K562 (cell line): ENCODE data around the gene TGFA.

Experiments
- ETV6 ChIP-seq, 3 experiments: fragments of 150-350 bp in 1 of 3; sonication (generic) in 1 of 3; formaldehyde crosslinking in 1 of 3; IDR thresholded peaks; 2 replicates each; pipeline versions ENCODE4 v1.6.1 to v1.8.0; 2014 to 2022; ENCODE audit warnings: borderline replicate concordance in 2 of 3, low read depth in 2 of 3, antibody characterized with exemption in 1 of 3, low read length in 1 of 3, mild to moderate bottlenecking in 1 of 3, missing genetic modification reagents in 1 of 3
- KDM1A ChIP-seq, 2 experiments: fragments of 450-650 bp; IDR thresholded peaks; 2 replicates each; pipeline ENCODE4 v1.6.1; 2016; ENCODE audit warnings: mild to moderate bottlenecking in 2 of 2
- TARDBP ChIP-seq: fragments of 450-650 bp; IDR thresholded peaks from 2 replicates; pipeline ENCODE4 v1.6.1; 2016
- YY1 ChIP-seq, 3 experiments: IDR thresholded peaks; 2 replicates each; pipeline ENCODE4 v1.6.1; 2011; ENCODE audit warnings: low read length in 2 of 3, mild to moderate bottlenecking in 2 of 3, moderate library complexity in 2 of 3, borderline replicate concordance in 1 of 3, control low read depth in 1 of 3, low read depth in 1 of 3; ENCODE audit not compliant: insufficient read depth in 3 of 3, insufficient replicate concordance in 2 of 3, control insufficient read depth in 1 of 3, insufficient read length in 1 of 3; ENCODE audit errors: extremely low read depth in 1 of 3
- ZNF184 ChIP-seq: sonication (generic); formaldehyde crosslinking; IDR thresholded peaks from 2 replicates; pipeline ENCODE4 v1.5.0; 2020; ENCODE audit warnings: missing genetic modification reagents
- ZNF274 ChIP-seq: IDR thresholded peaks from 2 replicates; pipeline ENCODE4 v1.6.1; 2011; ENCODE audit warnings: low read depth, mild to moderate bottlenecking, low read length, moderate library complexity, borderline replicate concordance
- ZNF589 ChIP-seq: fragments of 200-800 bp; sonication (Bioruptor generic); IDR thresholded peaks from 2 replicates; pipeline ENCODE4 v1.6.1; 2016; ENCODE audit warnings: low read depth, missing genetic modification characterization, missing compliant biosample characterization
- TF ChIP-seq, protein P1 (sequence below), 3 experiments: IDR thresholded peaks in 2 of 3; conservative IDR thresholded peaks in 1 of 3; 2 replicates each; pipeline ENCODE4 v1.5.1; 2011 to 2012; ENCODE audit warnings: low read length in 3 of 3, mild to moderate bottlenecking in 3 of 3, control low read depth in 2 of 3, improper control_type of control experiment in 1 of 3, inconsistent platforms in 1 of 3, low read depth in 1 of 3, mixed read lengths in 1 of 3, moderate library complexity in 1 of 3; ENCODE audit not compliant: insufficient read depth in 2 of 3
- TF ChIP-seq, protein P2 (sequence below): IDR thresholded peaks from 3 replicates; pipeline ENCODE4 v1.6.1; 2011; ENCODE audit warnings: borderline replicate concordance, mild to moderate bottlenecking, moderate library complexity; ENCODE audit not compliant: insufficient read length; ENCODE audit errors: extremely low read depth
- TF ChIP-seq, protein P3 (sequence below): fragments of 450-650 bp; IDR thresholded peaks from 2 replicates; pipeline ENCODE4 v1.6.1; 2016; ENCODE audit warnings: low read depth
- TF ChIP-seq, protein P4 (sequence below): fragments of 450-650 bp; IDR thresholded peaks from 2 replicates; pipeline ENCODE4 v1.6.1; 2016
- TF ChIP-seq, protein P5 (sequence below): sonication (generic); formaldehyde crosslinking; IDR thresholded peaks from 2 replicates; pipeline ENCODE4 v1.9.0; 2022; ENCODE audit warnings: mild to moderate bottlenecking, missing genetic modification reagents
- TF ChIP-seq, protein P6 (sequence below): fragments of 250-450 bp; sonication (Bioruptor Pico); IDR thresholded peaks from 2 replicates; pipeline ENCODE4 v1.8.0; 2021; ENCODE audit warnings: borderline replicate concordance, mild to moderate bottlenecking, moderate library complexity; ENCODE audit not compliant: poor library complexity, severe bottlenecking

- TF ChIP-seq, protein P1, sequence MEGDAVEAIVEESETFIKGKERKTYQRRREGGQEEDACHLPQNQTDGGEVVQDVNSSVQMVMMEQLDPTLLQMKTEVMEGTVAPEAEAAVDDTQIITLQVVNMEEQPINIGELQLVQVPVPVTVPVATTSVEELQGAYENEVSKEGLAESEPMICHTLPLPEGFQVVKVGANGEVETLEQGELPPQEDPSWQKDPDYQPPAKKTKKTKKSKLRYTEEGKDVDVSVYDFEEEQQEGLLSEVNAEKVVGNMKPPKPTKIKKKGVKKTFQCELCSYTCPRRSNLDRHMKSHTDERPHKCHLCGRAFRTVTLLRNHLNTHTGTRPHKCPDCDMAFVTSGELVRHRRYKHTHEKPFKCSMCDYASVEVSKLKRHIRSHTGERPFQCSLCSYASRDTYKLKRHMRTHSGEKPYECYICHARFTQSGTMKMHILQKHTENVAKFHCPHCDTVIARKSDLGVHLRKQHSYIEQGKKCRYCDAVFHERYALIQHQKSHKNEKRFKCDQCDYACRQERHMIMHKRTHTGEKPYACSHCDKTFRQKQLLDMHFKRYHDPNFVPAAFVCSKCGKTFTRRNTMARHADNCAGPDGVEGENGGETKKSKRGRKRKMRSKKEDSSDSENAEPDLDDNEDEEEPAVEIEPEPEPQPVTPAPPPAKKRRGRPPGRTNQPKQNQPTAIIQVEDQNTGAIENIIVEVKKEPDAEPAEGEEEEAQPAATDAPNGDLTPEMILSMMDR (IDR thresholded peaks at IDR 0.05 in 2 of 3, conservative IDR thresholded peaks at IDR 0.05 in 1 of 3; ENCODE audit: insufficient read depth in 2 of 3, low read depth in 1 of 3, low read length in 3 of 3), result no peak
- TF ChIP-seq ZNF274 (no peak), YY1 (IDR thresholded peaks at IDR 0.05; ENCODE audit: borderline replicate concordance in 1 of 3, control insufficient read depth in 1 of 3, extremely low read depth in 1 of 3, insufficient read depth in 3 of 3, insufficient read length in 1 of 3, insufficient replicate concordance in 2 of 3, low read depth in 1 of 3, low read length in 2 of 3) (no peak), ZNF184 (CRISPR knock-in tag) (no peak), ZNF589 (no peak), ETV6 (IDR thresholded peaks at IDR 0.05; ENCODE audit: borderline replicate concordance in 1 of 2, low read depth in 2 of 2, low read length in 1 of 2) (no peak), ETV6 (CRISPR knock-in tag; IDR thresholded peaks at IDR 0.05; ENCODE audit: borderline replicate concordance) (no peak), TARDBP (no peak), KDM1A (IDR thresholded peaks at IDR 0.05) (no peak)
- TF ChIP-seq, protein P2, sequence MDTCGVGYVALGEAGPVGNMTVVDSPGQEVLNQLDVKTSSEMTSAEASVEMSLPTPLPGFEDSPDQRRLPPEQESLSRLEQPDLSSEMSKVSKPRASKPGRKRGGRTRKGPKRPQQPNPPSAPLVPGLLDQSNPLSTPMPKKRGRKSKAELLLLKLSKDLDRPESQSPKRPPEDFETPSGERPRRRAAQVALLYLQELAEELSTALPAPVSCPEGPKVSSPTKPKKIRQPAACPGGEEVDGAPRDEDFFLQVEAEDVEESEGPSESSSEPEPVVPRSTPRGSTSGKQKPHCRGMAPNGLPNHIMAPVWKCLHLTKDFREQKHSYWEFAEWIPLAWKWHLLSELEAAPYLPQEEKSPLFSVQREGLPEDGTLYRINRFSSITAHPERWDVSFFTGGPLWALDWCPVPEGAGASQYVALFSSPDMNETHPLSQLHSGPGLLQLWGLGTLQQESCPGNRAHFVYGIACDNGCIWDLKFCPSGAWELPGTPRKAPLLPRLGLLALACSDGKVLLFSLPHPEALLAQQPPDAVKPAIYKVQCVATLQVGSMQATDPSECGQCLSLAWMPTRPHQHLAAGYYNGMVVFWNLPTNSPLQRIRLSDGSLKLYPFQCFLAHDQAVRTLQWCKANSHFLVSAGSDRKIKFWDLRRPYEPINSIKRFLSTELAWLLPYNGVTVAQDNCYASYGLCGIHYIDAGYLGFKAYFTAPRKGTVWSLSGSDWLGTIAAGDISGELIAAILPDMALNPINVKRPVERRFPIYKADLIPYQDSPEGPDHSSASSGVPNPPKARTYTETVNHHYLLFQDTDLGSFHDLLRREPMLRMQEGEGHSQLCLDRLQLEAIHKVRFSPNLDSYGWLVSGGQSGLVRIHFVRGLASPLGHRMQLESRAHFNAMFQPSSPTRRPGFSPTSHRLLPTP, result no peak
- TF ChIP-seq, protein P3, sequence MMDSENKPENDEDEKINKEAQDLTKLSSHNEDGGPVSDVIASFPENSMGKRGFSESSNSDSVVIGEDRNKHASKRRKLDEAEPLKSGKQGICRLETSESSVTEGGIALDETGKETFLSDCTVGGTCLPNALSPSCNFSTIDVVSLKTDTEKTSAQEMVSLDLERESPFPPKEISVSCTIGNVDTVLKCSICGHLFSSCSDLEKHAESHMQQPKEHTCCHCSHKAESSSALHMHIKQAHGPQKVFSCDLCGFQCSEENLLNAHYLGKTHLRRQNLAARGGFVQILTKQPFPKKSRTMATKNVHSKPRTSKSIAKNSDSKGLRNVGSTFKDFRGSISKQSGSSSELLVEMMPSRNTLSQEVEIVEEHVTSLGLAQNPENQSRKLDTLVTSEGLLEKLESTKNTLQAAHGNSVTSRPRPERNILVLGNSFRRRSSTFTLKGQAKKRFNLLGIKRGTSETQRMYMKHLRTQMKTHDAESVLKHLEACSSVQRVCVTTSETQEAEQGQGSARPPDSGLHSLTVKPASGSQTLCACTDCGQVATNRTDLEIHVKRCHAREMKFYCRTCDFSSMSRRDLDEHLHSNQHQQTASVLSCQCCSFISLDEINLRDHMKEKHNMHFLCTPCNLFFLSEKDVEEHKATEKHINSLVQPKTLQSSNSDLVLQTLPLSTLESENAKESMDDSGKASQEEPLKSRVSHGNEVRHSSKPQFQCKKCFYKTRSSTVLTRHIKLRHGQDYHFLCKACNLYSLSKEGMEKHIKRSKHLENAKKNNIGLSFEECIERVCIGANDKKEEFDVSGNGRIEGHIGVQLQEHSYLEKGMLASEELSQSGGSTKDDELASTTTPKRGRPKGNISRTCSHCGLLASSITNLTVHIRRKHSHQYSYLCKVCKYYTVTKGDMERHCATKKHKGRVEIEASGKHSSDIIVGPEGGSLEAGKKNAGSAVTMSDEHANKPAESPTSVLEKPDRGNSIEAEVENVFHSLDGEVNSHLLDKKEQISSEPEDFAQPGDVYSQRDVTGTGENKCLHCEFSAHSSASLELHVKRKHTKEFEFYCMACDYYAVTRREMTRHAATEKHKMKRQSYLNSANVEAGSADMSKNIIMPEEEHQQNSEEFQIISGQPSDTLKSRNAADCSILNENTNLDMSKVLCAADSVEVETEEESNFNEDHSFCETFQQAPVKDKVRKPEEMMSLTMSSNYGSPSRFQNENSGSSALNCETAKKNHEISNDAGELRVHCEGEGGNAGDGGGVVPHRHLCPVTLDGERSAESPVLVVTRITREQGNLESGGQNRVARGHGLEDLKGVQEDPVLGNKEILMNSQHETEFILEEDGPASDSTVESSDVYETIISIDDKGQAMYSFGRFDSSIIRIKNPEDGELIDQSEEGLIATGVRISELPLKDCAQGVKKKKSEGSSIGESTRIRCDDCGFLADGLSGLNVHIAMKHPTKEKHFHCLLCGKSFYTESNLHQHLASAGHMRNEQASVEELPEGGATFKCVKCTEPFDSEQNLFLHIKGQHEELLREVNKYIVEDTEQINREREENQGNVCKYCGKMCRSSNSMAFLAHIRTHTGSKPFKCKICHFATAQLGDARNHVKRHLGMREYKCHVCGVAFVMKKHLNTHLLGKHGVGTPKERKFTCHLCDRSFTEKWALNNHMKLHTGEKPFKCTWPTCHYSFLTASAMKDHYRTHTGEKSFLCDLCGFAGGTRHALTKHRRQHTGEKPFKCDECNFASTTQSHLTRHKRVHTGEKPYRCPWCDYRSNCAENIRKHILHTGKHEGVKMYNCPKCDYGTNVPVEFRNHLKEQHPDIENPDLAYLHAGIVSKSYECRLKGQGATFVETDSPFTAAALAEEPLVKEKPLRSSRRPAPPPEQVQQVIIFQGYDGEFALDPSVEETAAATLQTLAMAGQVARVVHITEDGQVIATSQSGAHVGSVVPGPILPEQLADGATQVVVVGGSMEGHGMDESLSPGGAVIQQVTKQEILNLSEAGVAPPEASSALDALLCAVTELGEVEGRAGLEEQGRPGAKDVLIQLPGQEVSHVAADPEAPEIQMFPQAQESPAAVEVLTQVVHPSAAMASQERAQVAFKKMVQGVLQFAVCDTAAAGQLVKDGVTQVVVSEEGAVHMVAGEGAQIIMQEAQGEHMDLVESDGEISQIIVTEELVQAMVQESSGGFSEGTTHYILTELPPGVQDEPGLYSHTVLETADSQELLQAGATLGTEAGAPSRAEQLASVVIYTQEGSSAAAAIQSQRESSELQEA, result no peak
- TF ChIP-seq, protein P4, sequence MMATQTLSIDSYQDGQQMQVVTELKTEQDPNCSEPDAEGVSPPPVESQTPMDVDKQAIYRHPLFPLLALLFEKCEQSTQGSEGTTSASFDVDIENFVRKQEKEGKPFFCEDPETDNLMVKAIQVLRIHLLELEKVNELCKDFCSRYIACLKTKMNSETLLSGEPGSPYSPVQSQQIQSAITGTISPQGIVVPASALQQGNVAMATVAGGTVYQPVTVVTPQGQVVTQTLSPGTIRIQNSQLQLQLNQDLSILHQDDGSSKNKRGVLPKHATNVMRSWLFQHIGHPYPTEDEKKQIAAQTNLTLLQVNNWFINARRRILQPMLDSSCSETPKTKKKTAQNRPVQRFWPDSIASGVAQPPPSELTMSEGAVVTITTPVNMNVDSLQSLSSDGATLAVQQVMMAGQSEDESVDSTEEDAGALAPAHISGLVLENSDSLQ, result no peak
- TF ChIP-seq, protein P5, sequence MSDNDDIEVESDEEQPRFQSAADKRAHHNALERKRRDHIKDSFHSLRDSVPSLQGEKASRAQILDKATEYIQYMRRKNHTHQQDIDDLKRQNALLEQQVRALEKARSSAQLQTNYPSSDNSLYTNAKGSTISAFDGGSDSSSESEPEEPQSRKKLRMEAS (CRISPR knock-in tag), result no peak
- TF ChIP-seq, protein P6, sequence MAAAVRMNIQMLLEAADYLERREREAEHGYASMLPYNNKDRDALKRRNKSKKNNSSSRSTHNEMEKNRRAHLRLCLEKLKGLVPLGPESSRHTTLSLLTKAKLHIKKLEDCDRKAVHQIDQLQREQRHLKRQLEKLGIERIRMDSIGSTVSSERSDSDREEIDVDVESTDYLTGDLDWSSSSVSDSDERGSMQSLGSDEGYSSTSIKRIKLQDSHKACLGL, result no peak
These were observed 64.5 kb downstream of the TGFA start for GRCh38 chr2:70489165-70489564.
